Upper lobe of left lung (tissue), 6 donors: Measurements from ENCODE around the gene HSPG2. TPM values are rescaled to one million over a fixed set of nuclear protein-coding genes. Genes with fewer than 3 reads are reported as not detected.

Experiments used
- ATAC-seq, 2 donors: fragments of 200-7000 bp; cut with Tn5 transposase; one replicate each; pipeline ENCODE4 v1.9.1; 2022; ENCODE audit warnings: mild to moderate bottlenecking in 2 of 2, moderate library complexity in 2 of 2; ENCODE audit not compliant: low FRiP score in 2 of 2
- DNase-seq, 2 donors: peaks; one replicate each; pipeline ENCODE4 v3.0.0-alpha.2; 2019 to 2020
- H3K27ac ChIP-seq, 4 donors: fragments of 200-600 bp; sonication (generic); one replicate each; pipeline ENCODE4 v1.5.1; 2016 to 2019
- H3K27me3 ChIP-seq, 4 donors: fragments of 200-600 bp; sonication (generic); one replicate each; pipeline ENCODE4 v1.5.1; 2017 to 2019
- H3K36me3 ChIP-seq, 4 donors: fragments of 200-600 bp; sonication (generic); one replicate each; pipeline ENCODE4 v1.5.1; 2016 to 2019
- H3K4me1 ChIP-seq, 4 donors: fragments of 200-600 bp; sonication (generic); one replicate each; pipeline ENCODE4 v1.5.1; 2018 to 2019
- H3K4me3 ChIP-seq, 4 donors: fragments of 200-600 bp; sonication (generic); one replicate each; pipeline ENCODE4 v1.5.1; 2017 to 2019; ENCODE audit warnings: mild to moderate bottlenecking in 2 of 4, moderate library complexity in 1 of 4
- H3K9me3 ChIP-seq, 4 donors: fragments of 200-600 bp; sonication (generic); one replicate each; pipeline ENCODE4 v1.5.1; 2018 to 2019
- EP300 ChIP-seq, 4 donors: sonication (generic); formaldehyde crosslinking; IDR thresholded peaks; one replicate each; pipeline ENCODE4 v1.5.1; 2017; ENCODE audit warnings: antibody characterized with exemption in 4 of 4, control low read depth in 2 of 4
- POLR2A ChIP-seq, 4 donors: fragments of 450-650 bp; IDR thresholded peaks; one replicate each; pipeline ENCODE4 v1.5.1; 2016 to 2017; ENCODE audit warnings: antibody characterized with exemption in 4 of 4, mild to moderate bottlenecking in 2 of 4
- POLR2AphosphoS5 ChIP-seq, 2 donors: sonication (generic); formaldehyde crosslinking; IDR thresholded peaks; one replicate each; pipeline ENCODE4 v1.5.1; 2017; ENCODE audit warnings: antibody characterized with exemption in 2 of 2
- WGBS, 2 donors: methylation state at CpG; one replicate each; pipeline ENCODE4 v1.1.5; 2017 to 2018; 5-methylcytosine and 5-hydroxymethylcytosine counted together
- total RNA-seq, 6 donors: library from RNA; depleted of rRNA in 4 of 6; stranded (reverse); fragments of >200 nt in 4 of 6; gene quantifications; one replicate each; pipeline versions ENCODE4 v1.1.0 to v1.2.1, GENCODE V29; 2016 to 2021
- TF ChIP-seq, protein P1 (sequence below), 6 experiments: fragments of 450-650 bp in 4 of 6; fragments of 200-600 bp in 2 of 6; sonication (generic) in 2 of 6; IDR thresholded peaks; one replicate each; pipeline ENCODE4 v1.5.1; 2016 to 2019; ENCODE audit warnings: antibody characterized with exemption in 6 of 6
- donor health status: DM: no; HTN: no; CAD: no; lungs with moderate emphysema.
- donor health status: DM: no; HTN: yes; CAD: no; lungs with severe emphysema.

Gene HSPG2
- total RNA-seq, 6 donors from 2014 or later = 104 to 433 (median 227) TPM

DNA sequence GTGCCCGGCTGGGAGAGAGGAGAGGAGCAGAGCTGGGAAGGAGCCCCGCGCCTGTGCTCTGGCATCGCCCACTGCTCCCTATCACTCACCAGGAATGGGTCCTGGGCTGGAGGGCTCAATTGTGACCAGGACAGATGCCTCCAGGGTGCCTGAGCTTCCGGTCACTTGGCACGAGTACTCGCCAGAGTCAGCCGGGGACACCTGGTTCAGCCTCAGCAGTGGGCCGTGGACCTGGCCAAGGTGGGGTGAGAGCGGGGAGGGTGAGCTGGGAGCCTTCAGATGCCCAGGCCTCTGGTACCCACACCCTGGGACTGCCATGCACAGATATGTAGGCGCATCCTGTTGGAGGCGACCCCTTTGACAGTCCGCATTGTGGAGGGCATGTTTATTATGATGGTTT, 93.9 kb downstream of the HSPG2 start:
- no peak for TF ChIP-seq POLR2AphosphoS5 (IDR thresholded peaks at IDR 0.05)
- no peak for TF ChIP-seq POLR2A (IDR thresholded peaks at IDR 0.05)
- no peak for TF ChIP-seq EP300 (IDR thresholded peaks at IDR 0.05)
- TF ChIP-seq, protein P1, sequence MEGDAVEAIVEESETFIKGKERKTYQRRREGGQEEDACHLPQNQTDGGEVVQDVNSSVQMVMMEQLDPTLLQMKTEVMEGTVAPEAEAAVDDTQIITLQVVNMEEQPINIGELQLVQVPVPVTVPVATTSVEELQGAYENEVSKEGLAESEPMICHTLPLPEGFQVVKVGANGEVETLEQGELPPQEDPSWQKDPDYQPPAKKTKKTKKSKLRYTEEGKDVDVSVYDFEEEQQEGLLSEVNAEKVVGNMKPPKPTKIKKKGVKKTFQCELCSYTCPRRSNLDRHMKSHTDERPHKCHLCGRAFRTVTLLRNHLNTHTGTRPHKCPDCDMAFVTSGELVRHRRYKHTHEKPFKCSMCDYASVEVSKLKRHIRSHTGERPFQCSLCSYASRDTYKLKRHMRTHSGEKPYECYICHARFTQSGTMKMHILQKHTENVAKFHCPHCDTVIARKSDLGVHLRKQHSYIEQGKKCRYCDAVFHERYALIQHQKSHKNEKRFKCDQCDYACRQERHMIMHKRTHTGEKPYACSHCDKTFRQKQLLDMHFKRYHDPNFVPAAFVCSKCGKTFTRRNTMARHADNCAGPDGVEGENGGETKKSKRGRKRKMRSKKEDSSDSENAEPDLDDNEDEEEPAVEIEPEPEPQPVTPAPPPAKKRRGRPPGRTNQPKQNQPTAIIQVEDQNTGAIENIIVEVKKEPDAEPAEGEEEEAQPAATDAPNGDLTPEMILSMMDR (IDR thresholded peaks at IDR 0.05) = no peak
- no peaks in the 10 kb centered on the region for H3K27me3 ChIP-seq
- peaks cover 24 to 97% (median 78%) of the 10 kb centered on the region in 4 donors for H3K36me3 ChIP-seq

DNA sequence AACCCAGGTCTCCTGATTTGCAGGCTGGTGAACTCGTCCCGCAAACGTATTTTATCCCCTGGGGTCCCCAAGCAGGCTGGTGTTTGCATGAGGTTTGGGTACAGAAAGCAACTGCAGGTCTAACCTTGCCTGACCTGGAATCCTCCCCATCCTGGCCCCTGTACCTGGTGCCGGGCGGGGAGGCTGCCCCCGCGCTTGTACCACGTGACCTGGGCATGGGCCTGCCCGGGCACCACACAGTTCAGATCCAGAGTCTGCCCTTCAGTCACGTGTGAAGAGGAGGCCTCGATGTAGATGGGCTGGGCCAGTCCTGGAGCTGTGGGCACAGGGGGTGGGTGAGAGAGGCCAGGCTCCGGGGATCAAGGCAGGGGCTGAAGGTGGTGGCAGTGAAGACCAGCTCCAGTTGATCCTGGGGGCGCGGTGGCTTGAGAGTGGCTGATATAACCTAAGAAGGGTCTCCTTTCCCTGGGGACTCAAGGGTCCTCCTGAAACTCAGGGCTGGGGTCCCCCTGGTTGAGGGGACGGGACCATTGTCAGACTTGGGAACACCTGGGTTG, 94.4 kb downstream of the HSPG2 start:
- WGBS, 2 donors = 94 to 95% methylated on average over 8 to 15 of the region's 15 CpGs
- peak in 1 of 2 donors; percentile 68 for DNase-seq
- TF ChIP-seq POLR2A (IDR thresholded peaks at IDR 0.05) = no peak
- ATAC-seq = no peak
- Histone ChIP-seq H3K4me1 (no peaks in the 10 kb centered on the region), H3K4me3 (no peak overlapping the region), H3K27ac (no peak overlapping the region), H3K36me3 (peaks cover 24 to 97% (median 75%) of the 10 kb centered on the region in 4 donors), H3K9me3 (no peaks in the 10 kb centered on the region), H3K27me3 (no peaks in the 10 kb centered on the region)

More for the DNA sequence above, 93.9 kb downstream of the HSPG2 start:
- no peaks in the 10 kb centered on the region for H3K4me1 ChIP-seq
- no peak for DNase-seq
- H3K27ac ChIP-seq = no peak overlapping the region
- no peak for ATAC-seq
- no peak overlapping the region for H3K4me3 ChIP-seq
- H3K9me3 ChIP-seq = no peaks in the 10 kb centered on the region
- 91 to 93% methylated on average over 8 to 13 of the region's 13 CpGs for WGBS, 2 donors

DNA sequence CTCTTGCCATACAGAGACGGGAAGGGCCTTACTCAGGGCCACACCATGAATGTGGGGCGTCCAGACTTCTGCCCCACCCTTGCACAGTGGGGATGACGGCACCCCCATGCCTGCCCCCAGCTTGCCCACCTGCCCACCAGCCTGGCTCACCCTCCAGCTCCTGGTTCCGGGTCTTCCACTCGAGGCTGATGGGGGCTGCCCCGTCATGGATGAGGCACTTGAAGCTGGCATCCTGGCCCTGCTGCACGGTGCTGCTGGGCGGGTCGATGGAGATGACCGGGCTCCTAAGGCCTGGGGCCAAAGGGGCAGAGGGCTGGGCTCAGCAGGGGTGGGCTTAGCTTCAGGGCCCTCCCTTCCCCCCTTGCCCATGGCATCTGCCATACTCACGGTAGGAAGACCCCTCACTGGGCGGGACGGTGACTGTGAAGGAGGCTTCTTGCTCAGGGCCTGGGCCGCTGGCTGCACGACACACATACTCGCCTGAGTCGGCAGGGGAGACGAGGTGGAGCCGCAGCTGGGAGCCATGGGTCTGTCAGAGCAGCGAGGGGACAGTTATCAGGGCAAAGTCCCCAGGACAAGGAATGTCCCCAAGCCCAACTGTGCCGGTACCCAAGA, 95.2 kb downstream of the HSPG2 start:
- 87 to 96% methylated on average over 3 to 16 of the region's 21 CpGs for WGBS, 2 donors
- peaks cover 18 to 97% (median 73%) of the 10 kb centered on the region in 4 donors for H3K36me3 ChIP-seq
- H3K27ac ChIP-seq = no peak overlapping the region
- ATAC-seq = peak in 1 of 2 donors; percentile 15
- H3K9me3 ChIP-seq = no peaks in the 10 kb centered on the region
- H3K27me3 ChIP-seq = no peaks in the 10 kb centered on the region
- no peak overlapping the region for H3K4me3 ChIP-seq
- no peak for TF ChIP-seq EP300 (IDR thresholded peaks at IDR 0.05)
- no peak for TF ChIP-seq POLR2A (IDR thresholded peaks at IDR 0.05)
- no peak for TF ChIP-seq POLR2AphosphoS5 (IDR thresholded peaks at IDR 0.05)
- TF ChIP-seq, protein P1 (IDR thresholded peaks at IDR 0.05) = no peak
- H3K4me1 ChIP-seq = no peaks in the 10 kb centered on the region
- DNase-seq = peak in 1 of 2 donors; percentile 69

DNA sequence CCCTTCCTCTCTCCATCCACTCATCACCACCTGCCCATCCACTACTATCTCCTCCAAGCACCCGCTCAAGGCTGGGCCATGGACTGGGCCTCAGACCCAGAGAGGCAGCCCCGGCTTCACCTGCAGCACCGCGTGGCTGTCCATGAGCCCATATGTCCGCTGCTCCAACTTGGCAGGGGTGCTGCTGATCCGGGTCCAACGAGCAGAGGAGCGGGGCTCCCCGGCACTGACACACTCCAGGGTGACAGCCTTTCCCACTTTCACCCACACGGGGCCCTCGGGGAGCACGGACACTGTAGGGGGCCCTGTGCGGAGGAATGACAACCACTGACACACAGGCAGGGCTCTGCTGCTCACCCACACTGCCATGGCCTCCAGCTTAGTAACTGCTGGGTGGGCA, 96.1 kb downstream of the HSPG2 start:
- 95 to 96% methylated on average over 9 to 13 of the region's 13 CpGs for WGBS, 2 donors
- TF ChIP-seq, protein P1 (IDR thresholded peaks at IDR 0.05) = no peak
- no peak for TF ChIP-seq POLR2AphosphoS5 (IDR thresholded peaks at IDR 0.05)
- no peak for ATAC-seq
- peaks cover 17 to 97% (median 72%) of the 10 kb centered on the region in 4 donors for H3K36me3 ChIP-seq
- no peak overlapping the region for H3K27ac ChIP-seq
- no peak overlapping the region for H3K4me3 ChIP-seq
- H3K9me3 ChIP-seq = no peaks in the 10 kb centered on the region
- no peaks in the 10 kb centered on the region for H3K4me1 ChIP-seq
- H3K27me3 ChIP-seq = no peaks in the 10 kb centered on the region
- DNase-seq = no peak

DNA sequence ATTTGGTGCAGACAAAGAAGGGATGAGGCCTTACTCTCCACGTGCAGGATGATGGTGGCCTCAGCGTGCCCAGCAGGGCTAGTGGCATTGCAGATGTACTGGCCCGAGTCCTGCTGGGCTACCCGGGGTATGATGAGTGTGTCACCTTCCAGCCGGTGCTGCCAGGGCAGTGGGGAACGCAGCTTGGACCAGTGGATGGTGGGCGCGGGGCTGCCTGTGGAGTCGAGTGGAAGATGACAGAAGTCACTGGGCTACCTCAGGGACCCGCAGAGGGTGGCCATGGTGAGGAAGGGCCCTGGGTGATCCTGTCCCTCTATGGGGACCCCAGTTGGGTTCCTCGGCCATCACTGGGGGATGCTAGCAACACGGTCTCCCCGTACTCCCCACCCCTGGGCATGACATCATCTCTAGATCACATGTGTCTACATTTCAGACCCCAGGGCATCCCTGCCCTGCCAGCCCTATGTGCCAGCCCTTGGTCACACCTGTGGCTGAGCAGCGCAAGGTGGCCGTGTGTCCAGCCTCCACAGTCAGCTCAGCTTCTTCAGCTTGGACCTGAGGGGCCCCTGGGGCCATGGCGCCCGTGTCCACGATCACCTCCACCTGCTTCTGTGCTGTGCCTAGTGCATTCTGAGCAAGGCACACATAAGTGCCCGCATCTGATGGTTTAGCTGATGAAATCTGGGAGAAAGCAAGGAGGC, 97.6 kb downstream of the HSPG2 start:
- no peak overlapping the region for H3K27ac ChIP-seq
- ATAC-seq (no peak), DNase-seq (peak in 1 of 2 donors; percentile 66)
- TF ChIP-seq POLR2A (IDR thresholded peaks at IDR 0.05) = no peak
- TF ChIP-seq POLR2AphosphoS5 (IDR thresholded peaks at IDR 0.05) = no peak
- TF ChIP-seq EP300 (IDR thresholded peaks at IDR 0.05) = no peak
- TF ChIP-seq, protein P1 (IDR thresholded peaks at IDR 0.05) = no peak
- no peaks in the 10 kb centered on the region for H3K4me1 ChIP-seq
- no peaks in the 10 kb centered on the region for H3K27me3 ChIP-seq
- 93 to 97% methylated on average over 14 to 19 of the region's 19 CpGs for WGBS, 2 donors
- peaks cover 0 to 2% (median 0%) of the 10 kb centered on the region in 4 donors for H3K9me3 ChIP-seq
- peaks cover 21 to 98% (median 80%) of the 10 kb centered on the region in 4 donors for H3K36me3 ChIP-seq
- H3K4me3 ChIP-seq = no peak overlapping the region
